Muscle of arm (tissue), 12 donors: ENCODE data around the gene B9D1. TPM values are rescaled to one million over a fixed set of nuclear protein-coding genes. Genes with fewer than 3 reads are reported as not detected.
"Not testable (repeated sequence)": the region's sequence is repeated elsewhere in the genome, so short reads cannot be mapped to it uniquely, and the experiment has no call there.

Experiments used
- DNase-seq: peaks from one replicate; pipeline ENCODE4 v3.0.0-alpha.2; 2013
- polyA plus RNA-seq, 12 donors: library from polyadenylated mRNA; unstranded; fragments of 120-200 nt; gene quantifications; one replicate each; pipeline ENCODE4 v1.2.1, GENCODE V29; 2013; ENCODE audit not compliant: insufficient read length in 12 of 12

The B9D1 gene
- polyA plus RNA-seq, 12 donors, result 4.8 to 11.5 (median 6.2) TPM; not detected in 2

- DNase-seq, result no peak
Observed at GRCh38 chr17:19360772-19361171, 1.8 kb downstream of the B9D1 start.

- no peak for DNase-seq
Observed at GRCh38 chr17:19359856-19360255, 2.7 kb downstream of the B9D1 start.

- no peak for DNase-seq
Observed at GRCh38 chr17:19359151-19359550, 3.4 kb downstream of the B9D1 start.

- no peak for DNase-seq
Observed at GRCh38 chr17:19357761-19358160, 4.8 kb downstream of the B9D1 start.

GRCh38 chr17:19357351-19357750, 5.2 kb downstream of the B9D1 start:
- no peak for DNase-seq

GRCh38 chr17:19354748-19355147, 7.8 kb downstream of the B9D1 start:
- no peak for DNase-seq

GRCh38 chr17:19353401-19353800, 9.1 kb downstream of the B9D1 start:
- DNase-seq, result not testable (repeated sequence)

- DNase-seq, result no peak
Observed at GRCh38 chr17:19348806-19349205, 13.7 kb downstream of the B9D1 start.

- no peak for DNase-seq
Observed at GRCh38 chr17:19348081-19348650, 14.4 kb downstream of the B9D1 start.

- DNase-seq, result no peak
Observed at GRCh38 chr17:19347323-19348080, 15.0 kb downstream of the B9D1 start.

GRCh38 chr17:19346351-19347255, 15.9 kb downstream of the B9D1 start:
- peak; percentile 78 for DNase-seq

GRCh38 chr17:19345486-19346350, 16.8 kb downstream of the B9D1 start:
- no peak for DNase-seq

GRCh38 chr17:19345067-19345460, 17.5 kb downstream of the B9D1 start:
- DNase-seq, result no peak

GRCh38 chr17:19344311-19345066, 18.0 kb downstream of the B9D1 start:
- no peak for DNase-seq

GRCh38 chr17:19343671-19344151, 18.8 kb downstream of the B9D1 start:
- no peak for DNase-seq

GRCh38 chr17:19343256-19343630, 19.3 kb downstream of the B9D1 start:
- DNase-seq, result no peak

GRCh38 chr17:19342611-19343255, 19.8 kb downstream of the B9D1 start:
- no peak for DNase-seq

GRCh38 chr17:19341641-19342610, 20.6 kb downstream of the B9D1 start:
- no peak for DNase-seq

GRCh38 chr17:19341211-19341631, 21.3 kb downstream of the B9D1 start:
- DNase-seq, result no peak
